Suprapubic skin (tissue), 4 donors: ENCODE measurements around the gene DIO3. TPM values are rescaled to one million over a fixed set of nuclear protein-coding genes. Genes with fewer than 3 reads are reported as not detected.
A peak's percentile ranks its signal among the peaks of the same experiment; 100 is the strongest.

Experiments
- DNase-seq, 2 donors: peaks; one replicate each; pipeline ENCODE4 v3.0.0-alpha.2; 2019; ENCODE audit warnings: low spot score in 2 of 2
- H3K27ac ChIP-seq: fragments of 200-600 bp; sonication (generic); one replicate; pipeline ENCODE4 v1.5.1; 2019
- H3K27me3 ChIP-seq: fragments of 200-600 bp; sonication (generic); one replicate; pipeline ENCODE4 v1.5.1; 2019
- H3K36me3 ChIP-seq: fragments of 200-600 bp; sonication (generic); one replicate; pipeline ENCODE4 v1.5.1; 2019
- H3K4me1 ChIP-seq: fragments of 200-600 bp; sonication (generic); one replicate; pipeline ENCODE4 v1.5.1; 2019
- H3K4me3 ChIP-seq: fragments of 200-600 bp; sonication (generic); one replicate; pipeline ENCODE4 v1.5.1; 2019; ENCODE audit warnings: mild to moderate bottlenecking
- H3K9me3 ChIP-seq: fragments of 200-600 bp; sonication (generic); one replicate; pipeline ENCODE4 v1.5.1; 2019
- CTCF ChIP-seq, 2 donors: fragments of 200-600 bp in 1 of 2; fragments of 450-650 bp in 1 of 2; sonication (generic) in 1 of 2; IDR thresholded peaks; one replicate each; pipeline ENCODE4 v1.5.1; 2016 to 2019; ENCODE audit warnings: antibody characterized with exemption in 2 of 2, mild to moderate bottlenecking in 1 of 2, moderate library complexity in 1 of 2
- EP300 ChIP-seq: sonication (generic); formaldehyde crosslinking; IDR thresholded peaks from one replicate; pipeline ENCODE4 v1.6.1; 2017; ENCODE audit warnings: antibody characterized with exemption
- POLR2A ChIP-seq, 2 donors: fragments of 450-650 bp; IDR thresholded peaks; one replicate each; pipeline ENCODE4 v1.6.1; 2017; ENCODE audit warnings: antibody characterized with exemption in 2 of 2, mild to moderate bottlenecking in 2 of 2, moderate library complexity in 2 of 2
- POLR2AphosphoS5 ChIP-seq, 3 donors: sonication (generic); formaldehyde crosslinking; IDR thresholded peaks; one replicate each; pipeline ENCODE4 v1.6.1; 2017; ENCODE audit warnings: antibody characterized with exemption in 3 of 3
- WGBS: methylation state at CpG from one replicate; pipeline ENCODE4 v1.1.5; 2018; 5-methylcytosine and 5-hydroxymethylcytosine counted together
- total RNA-seq, 4 donors: library from RNA; depleted of rRNA; stranded (reverse); fragments of >200 nt; gene quantifications; one replicate each; pipeline ENCODE4 v1.1.0, GENCODE V29; 2016

DIO3 gene
- total RNA-seq, 4 donors from 2014 or later: 0.44 to 0.89 (median 0.82) TPM

GRCh38 chr14:101595887-101596721, 34.8 kb downstream of the DIO3 start:
- no peaks in the 10 kb centered on the region for H3K36me3 ChIP-seq
- H3K27ac ChIP-seq: no peak overlapping the region
- TF ChIP-seq POLR2AphosphoS5 (IDR thresholded peaks at IDR 0.05) (no peak), POLR2A (IDR thresholded peaks at IDR 0.05) (no peak)
- 72% methylated on average over 7 of the region's 8 CpGs for WGBS
- no peak overlapping the region for H3K4me3 ChIP-seq
- no peak for DNase-seq
- H3K9me3 ChIP-seq: no peaks in the 10 kb centered on the region
- peaks cover 5% of the 10 kb centered on the region for H3K27me3 ChIP-seq
- no peaks in the 10 kb centered on the region for H3K4me1 ChIP-seq

GRCh38 chr14:101596742-101597141, 35.4 kb downstream of the DIO3 start:
- no peaks in the 10 kb centered on the region for H3K9me3 ChIP-seq
- WGBS: 86% methylated on average over 7 of the region's 7 CpGs
- H3K4me1 ChIP-seq: no peaks in the 10 kb centered on the region
- peaks cover 8% of the 10 kb centered on the region for H3K27me3 ChIP-seq
- TF ChIP-seq POLR2A (IDR thresholded peaks at IDR 0.05) (no peak), EP300 (no peak), CTCF (IDR thresholded peaks at IDR 0.05) (no peak), POLR2AphosphoS5 (IDR thresholded peaks at IDR 0.05) (no peak)
- DNase-seq: no peak
- H3K36me3 ChIP-seq: no peaks in the 10 kb centered on the region
- H3K27ac ChIP-seq: no peak overlapping the region
- no peak overlapping the region for H3K4me3 ChIP-seq

- H3K27me3 ChIP-seq: peaks cover 14% of the 10 kb centered on the region
- no peaks in the 10 kb centered on the region for H3K4me1 ChIP-seq
- no peak overlapping the region for H3K27ac ChIP-seq
- no peaks in the 10 kb centered on the region for H3K9me3 ChIP-seq
- DNase-seq: peak in 1 of 2 donors; percentile 37
- H3K36me3 ChIP-seq: no peaks in the 10 kb centered on the region
- WGBS: 94% methylated on average over 6 of the region's 6 CpGs
- no peak overlapping the region for H3K4me3 ChIP-seq
- TF ChIP-seq POLR2AphosphoS5 (IDR thresholded peaks at IDR 0.05) (no peak), EP300 (no peak), POLR2A (IDR thresholded peaks at IDR 0.05) (no peak), CTCF (IDR thresholded peaks at IDR 0.05) (no peak)
These were observed 36.9 kb downstream of the DIO3 start for GRCh38 chr14:101598159-101598558.

GRCh38 chr14:101598571-101599233, 37.4 kb downstream of the DIO3 start:
- no peaks in the 10 kb centered on the region for H3K36me3 ChIP-seq
- no peak for TF ChIP-seq POLR2AphosphoS5 (IDR thresholded peaks at IDR 0.05)
- TF ChIP-seq CTCF (IDR thresholded peaks at IDR 0.05): no peak
- TF ChIP-seq POLR2A (IDR thresholded peaks at IDR 0.05): no peak
- TF ChIP-seq EP300: no peak
- no peaks in the 10 kb centered on the region for H3K4me1 ChIP-seq
- no peaks in the 10 kb centered on the region for H3K9me3 ChIP-seq
- H3K4me3 ChIP-seq: no peak overlapping the region
- H3K27ac ChIP-seq: no peak overlapping the region
- H3K27me3 ChIP-seq: peaks cover 15% of the 10 kb centered on the region
- peak in 1 of 2 donors; percentile 38 for DNase-seq
- WGBS: 93% methylated on average over 8 of the region's 9 CpGs

- Histone ChIP-seq H3K27ac (no peak overlapping the region), H3K4me1 (no peaks in the 10 kb centered on the region), H3K27me3 (peaks cover 18% of the 10 kb centered on the region), H3K4me3 (no peak overlapping the region), H3K9me3 (no peaks in the 10 kb centered on the region), H3K36me3 (no peaks in the 10 kb centered on the region)
- peak in 1 of 2 donors; percentile 41 for DNase-seq
- 97% methylated on average over 13 of the region's 13 CpGs for WGBS
- no peak for TF ChIP-seq CTCF (IDR thresholded peaks at IDR 0.05)
- TF ChIP-seq POLR2AphosphoS5 (IDR thresholded peaks at IDR 0.05): no peak
- TF ChIP-seq EP300: no peak
- no peak for TF ChIP-seq POLR2A (IDR thresholded peaks at IDR 0.05)
These were observed 38.1 kb downstream of the DIO3 start for GRCh38 chr14:101599234-101599885.
